Lower lobe of right lung (tissue), 2 donors: ENCODE measurements around the gene LRP1B. TPM values are rescaled to one million over a fixed set of nuclear protein-coding genes. Genes with fewer than 3 reads are reported as not detected.

Experiments used
- ATAC-seq, 2 donors: fragments of 200-7000 bp; cut with Tn5 transposase; one replicate each; pipeline ENCODE4 v1.9.1; 2020 to 2022; ENCODE audit warnings: mild to moderate bottlenecking in 2 of 2, moderate library complexity in 2 of 2
- DNase-seq: peaks from one replicate; pipeline ENCODE4 v3.0.0-alpha.2; 2020
- H3K27ac ChIP-seq: fragments of 200-600 bp; one replicate; pipeline ENCODE4 v1.8.0; 2022
- H3K27me3 ChIP-seq: fragments of 200-600 bp; one replicate; pipeline ENCODE4 v1.8.0; 2022; ENCODE audit warnings: low read depth
- H3K36me3 ChIP-seq: fragments of 200-600 bp; one replicate; pipeline ENCODE4 v1.8.0; 2022; ENCODE audit warnings: mild to moderate bottlenecking
- H3K4me1 ChIP-seq: fragments of 200-600 bp; one replicate; pipeline ENCODE4 v1.8.0; 2022
- H3K4me3 ChIP-seq: fragments of 200-600 bp; one replicate; pipeline ENCODE4 v1.8.0; 2022; ENCODE audit warnings: mild to moderate bottlenecking
- H3K9me3 ChIP-seq: fragments of 200-600 bp; one replicate; pipeline ENCODE4 v1.8.0; 2022
- intact Hi-C: fragments of 100-400 bp; cut with DNase I; formaldehyde crosslinking; loops from one replicate; pipeline ENCODE4 v1.11.0; 2022
- total RNA-seq: library from RNA; stranded (reverse); fragmentation: NEBNext Ultra II Directional; extraction: Animal tissue kit (Norgen Biotek cat#: 25700); gene quantifications from one replicate; pipeline ENCODE4 v1.2.1, GENCODE V29; 2021
- TF ChIP-seq, protein P1 (sequence below): fragments of 200-600 bp; IDR thresholded peaks from one replicate; pipeline ENCODE4 v1.8.0; 2022; ENCODE audit warnings: antibody characterized with exemption, mild to moderate bottlenecking
- donor health status: DM: no; HTN: yes; CAD: no; lungs with severe emphysema.

LRP1B gene
- total RNA-seq, 1 donor from 2014 or later = 0.09 TPM

DNA sequence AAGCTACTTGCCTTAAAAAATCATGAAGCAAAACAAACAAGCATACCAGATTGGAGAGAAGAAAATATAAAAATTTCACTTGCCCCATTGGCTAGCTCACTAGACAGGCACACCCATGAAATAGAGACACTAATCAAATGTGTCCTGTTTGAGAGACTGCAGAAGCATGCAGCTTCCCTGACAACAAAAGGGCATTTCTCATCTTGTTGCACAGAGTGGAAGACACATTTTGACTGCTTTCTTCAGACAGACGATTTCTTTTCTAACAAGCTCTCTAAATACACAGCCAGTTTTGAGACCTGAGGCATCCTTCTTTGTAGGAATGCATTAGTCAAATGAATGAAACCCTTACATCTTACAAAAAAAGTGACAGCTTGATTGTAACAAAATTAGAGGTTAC is 1792.0 kb downstream of the LRP1B start:
- Histone ChIP-seq H3K27me3 (no peaks in the 10 kb centered on the region), H3K4me1 (no peaks in the 10 kb centered on the region), H3K9me3 (no peaks in the 10 kb centered on the region), H3K36me3 (no peaks in the 10 kb centered on the region), H3K4me3 (no peak overlapping the region), H3K27ac (no peak overlapping the region)
- no peak for ATAC-seq
- DNase-seq = no peak
- TF ChIP-seq, protein P1, sequence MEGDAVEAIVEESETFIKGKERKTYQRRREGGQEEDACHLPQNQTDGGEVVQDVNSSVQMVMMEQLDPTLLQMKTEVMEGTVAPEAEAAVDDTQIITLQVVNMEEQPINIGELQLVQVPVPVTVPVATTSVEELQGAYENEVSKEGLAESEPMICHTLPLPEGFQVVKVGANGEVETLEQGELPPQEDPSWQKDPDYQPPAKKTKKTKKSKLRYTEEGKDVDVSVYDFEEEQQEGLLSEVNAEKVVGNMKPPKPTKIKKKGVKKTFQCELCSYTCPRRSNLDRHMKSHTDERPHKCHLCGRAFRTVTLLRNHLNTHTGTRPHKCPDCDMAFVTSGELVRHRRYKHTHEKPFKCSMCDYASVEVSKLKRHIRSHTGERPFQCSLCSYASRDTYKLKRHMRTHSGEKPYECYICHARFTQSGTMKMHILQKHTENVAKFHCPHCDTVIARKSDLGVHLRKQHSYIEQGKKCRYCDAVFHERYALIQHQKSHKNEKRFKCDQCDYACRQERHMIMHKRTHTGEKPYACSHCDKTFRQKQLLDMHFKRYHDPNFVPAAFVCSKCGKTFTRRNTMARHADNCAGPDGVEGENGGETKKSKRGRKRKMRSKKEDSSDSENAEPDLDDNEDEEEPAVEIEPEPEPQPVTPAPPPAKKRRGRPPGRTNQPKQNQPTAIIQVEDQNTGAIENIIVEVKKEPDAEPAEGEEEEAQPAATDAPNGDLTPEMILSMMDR = no peak
- intact Hi-C loops = no loop called here

DNA sequence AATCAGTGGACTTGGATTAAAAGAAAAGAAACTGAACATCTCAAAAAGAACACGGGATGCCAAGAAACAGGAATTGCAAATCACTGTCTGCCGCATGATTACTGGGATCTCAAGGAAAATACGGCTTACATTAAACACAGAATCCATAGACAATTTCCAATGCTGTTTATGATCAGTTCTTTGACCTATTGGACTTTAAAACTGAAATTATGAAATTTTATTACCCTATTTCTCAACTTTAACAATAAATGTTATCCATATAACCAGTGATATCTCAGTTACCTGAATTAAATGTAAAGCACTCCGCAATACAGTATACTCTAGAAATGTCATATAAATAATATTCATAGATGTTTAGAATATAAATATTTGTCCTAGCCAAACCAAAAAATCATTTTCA is 1793.8 kb downstream of the LRP1B start:
- TF ChIP-seq, protein P1 = no peak
- no peaks in the 10 kb centered on the region for H3K27me3 ChIP-seq
- H3K27ac ChIP-seq = no peak overlapping the region
- no peak overlapping the region for H3K4me3 ChIP-seq
- no peak for DNase-seq
- H3K9me3 ChIP-seq = no peaks in the 10 kb centered on the region
- H3K36me3 ChIP-seq = no peaks in the 10 kb centered on the region
- no peaks in the 10 kb centered on the region for H3K4me1 ChIP-seq
- intact Hi-C loops = no loop called here
- no peak for ATAC-seq

DNA sequence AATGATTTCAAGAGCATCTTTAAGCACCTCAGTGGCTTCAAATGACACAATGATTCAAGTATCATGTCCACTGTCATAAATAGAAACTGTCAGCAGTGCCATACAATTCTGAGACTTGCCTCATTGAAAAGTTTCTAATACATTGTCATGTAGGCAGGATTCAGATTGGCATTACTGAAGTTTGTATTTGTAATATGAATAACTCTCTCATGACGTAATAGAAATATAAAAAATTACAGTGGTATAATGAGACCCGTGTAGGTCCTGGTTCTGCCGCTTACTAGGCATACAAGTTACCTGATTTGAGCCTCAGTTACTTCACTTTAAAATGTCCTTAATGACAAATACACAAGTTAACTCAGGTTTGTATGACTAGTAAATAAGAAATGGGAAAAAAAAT is 1814.5 kb downstream of the LRP1B start:
- Histone ChIP-seq H3K4me1 (no peaks in the 10 kb centered on the region), H3K9me3 (no peaks in the 10 kb centered on the region), H3K36me3 (no peaks in the 10 kb centered on the region), H3K27me3 (no peaks in the 10 kb centered on the region), H3K27ac (no peak overlapping the region), H3K4me3 (no peak overlapping the region)
- intact Hi-C loops = no loop called here
- DNase-seq (no peak), ATAC-seq (no peak)
- TF ChIP-seq, protein P1 = no peak

DNA sequence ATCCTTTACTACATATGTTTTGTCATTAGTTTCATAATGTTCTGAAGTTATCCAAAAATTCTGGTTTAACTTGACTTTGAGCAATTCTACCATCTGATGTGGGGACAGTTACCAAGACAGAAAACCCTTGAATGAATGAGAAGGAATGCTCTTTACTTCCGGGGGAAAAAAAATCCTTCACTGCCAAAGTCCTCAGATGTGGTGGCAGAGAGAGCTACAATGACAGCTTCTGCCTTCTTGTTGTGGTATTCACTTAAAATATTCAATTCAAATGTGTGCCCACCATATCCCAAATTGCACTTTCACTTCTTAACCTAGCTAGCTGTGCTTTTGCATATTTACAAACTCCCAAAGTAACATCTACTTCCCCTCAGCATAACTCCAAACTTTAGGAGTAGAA is 1818.9 kb downstream of the LRP1B start:
- Histone ChIP-seq H3K27ac (no peak overlapping the region), H3K4me1 (no peaks in the 10 kb centered on the region), H3K36me3 (no peaks in the 10 kb centered on the region), H3K27me3 (no peaks in the 10 kb centered on the region), H3K4me3 (no peak overlapping the region), H3K9me3 (no peaks in the 10 kb centered on the region)
- TF ChIP-seq, protein P1 = no peak
- ATAC-seq (no peak), DNase-seq (no peak)
- intact Hi-C loops = no loop called here

DNA sequence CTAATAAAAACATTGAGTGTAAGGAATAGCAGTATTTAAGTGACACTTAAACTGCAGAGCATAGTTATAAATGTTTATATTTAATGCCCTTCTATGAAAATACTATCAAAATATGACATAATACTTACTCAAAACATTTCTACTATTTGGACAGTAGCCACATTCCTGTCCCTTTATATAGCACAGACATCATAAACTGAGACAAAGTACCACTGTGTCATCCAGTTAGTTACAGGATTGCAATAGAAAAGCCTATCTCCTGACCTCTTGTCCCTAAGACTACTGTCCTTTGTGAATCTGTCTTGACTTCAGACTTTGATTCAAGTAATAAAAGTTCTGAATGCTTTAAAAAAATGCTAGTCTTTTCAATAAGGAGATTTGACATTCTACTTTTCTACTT is 1822.1 kb downstream of the LRP1B start:
- Histone ChIP-seq H3K4me3 (no peak overlapping the region), H3K4me1 (no peaks in the 10 kb centered on the region), H3K27me3 (no peaks in the 10 kb centered on the region), H3K36me3 (no peaks in the 10 kb centered on the region), H3K9me3 (no peaks in the 10 kb centered on the region), H3K27ac (no peak overlapping the region)
- intact Hi-C loops = no loop called here
- TF ChIP-seq, protein P1 = no peak
- DNase-seq (no peak), ATAC-seq (no peak)

DNA sequence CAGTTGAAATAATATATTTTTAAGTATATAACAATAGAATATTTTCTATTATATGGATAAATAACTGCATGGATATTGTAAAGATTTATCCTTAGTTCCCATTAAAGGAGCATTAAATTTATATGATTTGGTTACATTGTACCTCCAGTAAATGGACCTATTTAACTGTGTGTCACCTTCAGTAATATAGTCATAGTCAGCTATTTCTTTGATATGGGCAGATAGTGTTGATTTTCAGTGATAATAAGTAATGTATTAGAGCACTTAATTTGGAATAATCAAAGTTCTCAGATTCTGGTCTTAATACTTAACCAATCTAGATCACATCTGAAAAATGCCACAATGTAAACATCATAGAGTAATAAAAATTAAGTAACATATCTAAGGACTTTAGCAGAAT is 1823.3 kb downstream of the LRP1B start:
- ATAC-seq (no peak), DNase-seq (no peak)
- Histone ChIP-seq H3K27me3 (no peaks in the 10 kb centered on the region), H3K36me3 (no peaks in the 10 kb centered on the region), H3K9me3 (no peaks in the 10 kb centered on the region), H3K27ac (no peak overlapping the region), H3K4me1 (no peaks in the 10 kb centered on the region), H3K4me3 (no peak overlapping the region)
- intact Hi-C loops = no loop called here
- TF ChIP-seq, protein P1 = no peak
